Cardiac muscle cell (in vitro differentiated cells and primary cell): ENCODE data around the gene SLC2A5. TPM values are rescaled to one million over a fixed set of nuclear protein-coding genes. Genes with fewer than 3 reads are reported as not detected.

Experiments
- DNase-seq, 2 donors: peaks; one replicate each; pipeline versions ENCODE4 v3.0.0 to v3.0.0-alpha.2; 2010 to 2017; ENCODE audit warnings: low read depth in 1 of 2, low spot score in 1 of 2
- H3K27ac ChIP-seq: fragments of 200-600 bp; sonication (generic); 2 replicates; pipeline ENCODE4 v1.5.1; 2016
- H3K27me3 ChIP-seq: fragments of 200-600 bp; sonication (generic); 2 replicates; pipeline ENCODE4 v1.6.0; 2016; ENCODE audit warnings: control low read depth
- H3K36me3 ChIP-seq: fragments of 200-600 bp; sonication (generic); 2 replicates; pipeline ENCODE4 v1.5.1; 2016; ENCODE audit warnings: control low read depth
- H3K4me1 ChIP-seq: fragments of 200-600 bp; sonication (generic); 2 replicates; pipeline ENCODE4 v1.8.1; 2017; ENCODE audit warnings: low read depth, mild to moderate bottlenecking, mixed run types
- H3K4me3 ChIP-seq: fragments of 200-600 bp; sonication (generic); 2 replicates; pipeline ENCODE4 v1.5.1; 2016; ENCODE audit warnings: mild to moderate bottlenecking
- H3K9me3 ChIP-seq: fragments of 200-600 bp; sonication (generic); 2 replicates; pipeline ENCODE4 v1.5.1; 2017; ENCODE audit warnings: low read depth, mild to moderate bottlenecking, control low read depth
- CTCF ChIP-seq: IDR thresholded peaks from 2 replicates; pipeline ENCODE4 v1.5.1; 2012; ENCODE audit warnings: low read depth, mild to moderate bottlenecking, low read length
- polyA plus RNA-seq: library from polyadenylated mRNA; unstranded; fragments of >200 nt; fragmentation: Nextera tagmentation; extraction: Ambion mirVana; gene quantifications from 2 replicates; pipeline ENCODE4 v1.2.1, GENCODE V29; 2016
- total RNA-seq: library from RNA; depleted of rRNA; stranded (reverse); fragments of >200 nt; gene quantifications from 2 replicates; pipeline ENCODE4 v1.2.3, GENCODE V29; 2016

Gene SLC2A5
- total and polyA plus RNA-seq, 2 experiments from 2014 or later: not detected

GRCh38 chr1:8986814-8987190 lies 82.6 kb downstream of the SLC2A5 start:
- Histone ChIP-seq H3K27me3 (no peaks in the 10 kb centered on the region), H3K36me3 (no peaks in the 10 kb centered on the region), H3K4me1 (peaks cover 3% of the 10 kb centered on the region), H3K27ac (no peak overlapping the region), H3K4me3 (no peak overlapping the region), H3K9me3 (no peaks in the 10 kb centered on the region)
- no peak for TF ChIP-seq CTCF
- no peak for DNase-seq

DNA sequence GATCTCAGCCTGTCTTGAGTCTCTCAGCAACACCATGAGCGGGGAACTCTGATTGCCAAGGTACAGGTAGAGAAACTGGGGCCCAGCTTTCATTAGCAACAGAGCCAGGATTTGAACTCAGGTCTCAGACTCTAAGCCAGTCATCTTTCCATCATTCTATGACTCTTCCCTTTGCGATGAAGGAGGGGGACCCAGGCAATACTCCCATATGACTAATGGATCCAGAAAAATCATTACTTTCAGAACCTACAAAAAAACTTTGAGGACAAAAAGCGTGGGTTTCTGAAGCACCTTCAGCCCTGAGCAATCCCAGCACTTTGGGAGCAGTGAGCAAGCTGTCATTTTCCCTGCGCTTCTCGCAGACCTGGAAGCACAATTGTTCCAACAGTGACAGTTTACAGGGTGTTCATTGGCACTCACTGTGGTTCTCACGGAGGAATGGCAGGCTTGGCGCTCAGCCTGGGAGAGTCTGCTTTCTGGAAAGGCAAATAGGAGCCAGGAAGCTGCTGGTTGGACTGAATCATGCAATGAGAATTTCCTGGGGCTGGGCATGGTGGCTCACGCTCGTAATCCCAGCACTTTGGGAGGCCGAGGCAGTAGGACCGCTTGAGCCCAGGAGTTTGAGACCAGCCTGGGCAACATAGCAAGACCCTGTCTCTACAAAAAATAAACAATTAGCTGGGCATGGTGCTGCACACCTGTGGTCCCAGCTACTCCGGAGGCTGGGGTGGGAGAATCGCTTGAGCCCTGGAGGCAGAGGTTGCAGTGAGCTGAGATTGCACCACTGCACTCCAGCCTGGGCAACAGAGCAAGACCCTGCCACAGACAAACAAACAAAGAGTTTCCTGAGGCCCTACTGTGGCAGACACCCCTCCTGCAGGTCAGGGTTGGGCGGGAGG lies 83.3 kb downstream of the SLC2A5 start:
- DNase-seq: peak in 1 of 2 donors; percentile 96
- H3K4me3 ChIP-seq: no peak overlapping the region

More for the DNA sequence above, 83.3 kb downstream of the SLC2A5 start:
- H3K36me3 ChIP-seq: no peaks in the 10 kb centered on the region
- no peak overlapping the region for H3K27ac ChIP-seq
- peaks cover 3% of the 10 kb centered on the region for H3K4me1 ChIP-seq
- no peak for TF ChIP-seq CTCF
- H3K27me3 ChIP-seq: no peaks in the 10 kb centered on the region
- H3K9me3 ChIP-seq: no peaks in the 10 kb centered on the region

Other genes starting within 250 kb of the SLC2A5 start
- gene ENO1, start 190.9 kb downstream of the SLC2A5 start, total RNA-seq: 3,076 and 4,542 TPM in 2 replicates
- 4,459 and 4,945 TPM in 2 replicates for gene ENO1, start 190.9 kb downstream of the SLC2A5 start, polyA plus RNA-seq
- gene CA6, start 123.8 kb downstream of the SLC2A5 start, total RNA-seq: not detected in 2 replicates
- not detected in 2 replicates for gene CA6, start 123.8 kb downstream of the SLC2A5 start, polyA plus RNA-seq
- gene SLC2A7, start 43.2 kb downstream of the SLC2A5 start, total RNA-seq: not detected in 2 replicates
- not detected in 2 replicates for gene SLC2A7, start 43.2 kb downstream of the SLC2A5 start, polyA plus RNA-seq
- 13.6 and 17.4 TPM in 2 replicates for gene GPR157, start 59.5 kb upstream of the SLC2A5 start, total RNA-seq
- 10.2 and 20.1 TPM in 2 replicates for gene GPR157, start 59.5 kb upstream of the SLC2A5 start, polyA plus RNA-seq
- gene H6PD, start 165.1 kb upstream of the SLC2A5 start, total RNA-seq: 29.8 and 41.4 TPM in 2 replicates
- gene H6PD, start 165.1 kb upstream of the SLC2A5 start, polyA plus RNA-seq: 13.7 and 20.1 TPM in 2 replicates
- gene SPSB1, start 223.3 kb upstream of the SLC2A5 start, total RNA-seq: 2.7 and 5.4 TPM in 2 replicates
- gene SPSB1, start 223.3 kb upstream of the SLC2A5 start, polyA plus RNA-seq: 3.2 and 4.6 TPM in 2 replicates